HEK293 (cell line): ENCODE data around the gene ARHGDIG.

Experiments used
- CTCF ChIA-PET: fragments of 350-600 bp; formaldehyde crosslinking; extraction: SDS; loops from one replicate; lab custom pipeline; 2021; ENCODE audit warnings: antibody characterized with exemption; lab: Yijun Ruan, JAX
- POLR2A ChIA-PET: fragments of 300-600 bp; formaldehyde crosslinking; extraction: SDS; loops from one replicate; lab custom pipeline; 2020; ENCODE audit warnings: antibody characterized with exemption, inconsistent platforms; lab: Yijun Ruan, JAX
- H3K27ac ChIP-seq: fragments of 200-500 bp; sonication (Bioruptor generic); 2 replicates; pipeline ENCODE4 v1.5.1; 2014; ENCODE audit warnings: low read depth, low read length, control low read depth, inconsistent platforms; ENCODE audit errors: extremely low read depth
- H3K36me3 ChIP-seq, 2 experiments: fragments of 200-500 bp in 1 of 2; sonication (Bioruptor generic) in 1 of 2; 1 replicate in 1 of 2; 2 replicates in 1 of 2; pipeline ENCODE4 v1.5.1; 2014 to 2017; ENCODE audit warnings: inconsistent platforms in 2 of 2, low read length in 2 of 2; ENCODE audit not compliant: control insufficient read depth in 2 of 2, insufficient read depth in 1 of 2
- H3K4me1 ChIP-seq: fragments of 200-500 bp; sonication (Bioruptor generic); 2 replicates; pipeline ENCODE4 v1.5.1; 2014; ENCODE audit warnings: mild to moderate bottlenecking, low read length, inconsistent platforms; ENCODE audit not compliant: control insufficient read depth, insufficient read depth
- H3K4me3 ChIP-seq: 2 replicates; pipeline ENCODE4 v1.5.1; 2011; ENCODE audit warnings: low read depth, mild to moderate bottlenecking, control low read depth, low read length, moderate library complexity
- H3K9me3 ChIP-seq: fragments of 200-500 bp; sonication (Bioruptor generic); 2 replicates; pipeline ENCODE4 v1.5.1; 2014; ENCODE audit warnings: low read depth, low read length, inconsistent platforms; ENCODE audit not compliant: control insufficient read depth, insufficient read depth
- BCL11B ChIP-seq: fragments of 450-650 bp; formaldehyde crosslinking; IDR thresholded peaks from 2 replicates; pipeline ENCODE4 v1.5.1; 2016; ENCODE audit warnings: low read depth, missing biosample characterization, missing genetic modification characterization
- GFI1B ChIP-seq: fragments of 450-650 bp; formaldehyde crosslinking; IDR thresholded peaks from 2 replicates; pipeline ENCODE4 v1.5.1; 2016; ENCODE audit warnings: missing biosample characterization, missing genetic modification characterization
- TRIM28 ChIP-seq: IDR thresholded peaks from 2 replicates; pipeline ENCODE4 v1.6.1; 2011; ENCODE audit warnings: low read length, control low read depth, borderline replicate concordance
- ZBTB20 ChIP-seq: fragments of 450-650 bp; formaldehyde crosslinking; IDR thresholded peaks from 2 replicates; pipeline ENCODE4 v1.5.1; 2016; ENCODE audit warnings: missing biosample characterization, missing genetic modification characterization
- ZBTB21 ChIP-seq: fragments of 450-650 bp; formaldehyde crosslinking; IDR thresholded peaks from 2 replicates; pipeline ENCODE4 v1.5.1; 2017; ENCODE audit warnings: missing biosample characterization, missing genetic modification characterization
- ZBTB44 ChIP-seq: fragments of 450-650 bp; IDR thresholded peaks from 2 replicates; pipeline ENCODE4 v1.5.1; 2018; ENCODE audit warnings: missing biosample characterization, mild to moderate bottlenecking, missing genetic modification characterization
- ZFHX2 ChIP-seq: fragments of 450-650 bp; formaldehyde crosslinking; conservative IDR thresholded peaks from 2 replicates; pipeline ENCODE4 v1.5.1; 2016; ENCODE audit warnings: missing biosample characterization, missing genetic modification characterization
- ZFP69B ChIP-seq: fragments of 450-650 bp; formaldehyde crosslinking; IDR thresholded peaks from 2 replicates; pipeline ENCODE4 v1.5.1; 2016; ENCODE audit warnings: missing biosample characterization, missing genetic modification characterization
- ZNF202 ChIP-seq: fragments of 450-650 bp; formaldehyde crosslinking; IDR thresholded peaks from 2 replicates; pipeline ENCODE4 v1.5.1; 2016; ENCODE audit warnings: missing biosample characterization, missing genetic modification characterization, borderline replicate concordance
- ZNF23 ChIP-seq: fragments of 450-650 bp; formaldehyde crosslinking; IDR thresholded peaks from 2 replicates; pipeline ENCODE4 v1.5.1; 2016; ENCODE audit warnings: missing biosample characterization, missing genetic modification characterization, borderline replicate concordance
- ZNF280D ChIP-seq: fragments of 450-650 bp; formaldehyde crosslinking; IDR thresholded peaks from 2 replicates; pipeline ENCODE4 v1.5.1; 2016; ENCODE audit warnings: missing biosample characterization, missing genetic modification characterization
- ZNF354C ChIP-seq: fragments of 450-650 bp; formaldehyde crosslinking; IDR thresholded peaks from 2 replicates; pipeline ENCODE4 v1.5.1; 2016; ENCODE audit warnings: missing biosample characterization, missing genetic modification characterization, low read depth, borderline replicate concordance
- ZNF37A ChIP-seq: fragments of 450-650 bp; IDR thresholded peaks from 2 replicates; pipeline ENCODE4 v1.5.1; 2018; ENCODE audit warnings: missing biosample characterization, missing genetic modification characterization
- ZNF48 ChIP-seq: fragments of 450-650 bp; formaldehyde crosslinking; IDR thresholded peaks from 2 replicates; pipeline ENCODE4 v1.5.1; 2016; ENCODE audit warnings: missing biosample characterization, missing genetic modification characterization
- ZNF530 ChIP-seq: fragments of 450-650 bp; formaldehyde crosslinking; IDR thresholded peaks from 2 replicates; pipeline ENCODE4 v1.5.1; 2016; ENCODE audit warnings: low read depth, missing biosample characterization, missing genetic modification characterization
- ZNF548 ChIP-seq: fragments of 450-650 bp; formaldehyde crosslinking; IDR thresholded peaks from 2 replicates; pipeline ENCODE4 v1.5.1; 2016; ENCODE audit warnings: missing biosample characterization, missing genetic modification characterization
- ZNF692 ChIP-seq: fragments of 450-650 bp; formaldehyde crosslinking; IDR thresholded peaks from 2 replicates; pipeline ENCODE4 v1.5.1; 2016; ENCODE audit warnings: missing biosample characterization, missing genetic modification characterization
- ZNF792 ChIP-seq: fragments of 450-650 bp; formaldehyde crosslinking; IDR thresholded peaks from 2 replicates; pipeline ENCODE4 v1.5.1; 2016; ENCODE audit warnings: missing biosample characterization, missing genetic modification characterization
- ZSCAN16 ChIP-seq: fragments of 450-650 bp; formaldehyde crosslinking; IDR thresholded peaks from 2 replicates; pipeline ENCODE4 v1.5.1; 2016; ENCODE audit warnings: missing biosample characterization, missing genetic modification characterization
- ZXDB ChIP-seq: fragments of 450-650 bp; formaldehyde crosslinking; IDR thresholded peaks from 2 replicates; pipeline ENCODE4 v1.5.1; 2016; ENCODE audit warnings: missing biosample characterization, missing genetic modification characterization

ARHGDIG gene

GRCh38 chr16:245105-245504, 35.3 kb upstream of the ARHGDIG start:
- ChIA-PET CTCF (interaction anchor here (1.7 kb wide), 1 partner anchor 10 kb away, joined by 5 read pairs; the partner anchor contains the start of gene FAM234A), POLR2A (interaction anchor here (0.6 to 1.0 kb wide), 3 partner anchors 10 to 71 kb away, joined by 3 to 8 read pairs (median 3); no protein-coding TSS in a partner anchor)
- Histone ChIP-seq H3K9me3 (no peaks in the 10 kb centered on the region), H3K36me3 (peaks cover 0 to under 1% of the 10 kb centered on the region in 2 experiments; a peak in 2 of 3 replicates), H3K4me1 (no peaks in the 10 kb centered on the region), H3K4me3 (no peak overlapping the region), H3K27ac (no peak overlapping the region)
- TF ChIP-seq ZNF202 (tag by site-specific recombination) (no peak), TRIM28 (no peak), ZBTB44 (no peak), ZNF530 (no peak), ZNF792 (no peak)

GRCh38 chr16:247027-247426, 33.4 kb upstream of the ARHGDIG start:
- CTCF ChIA-PET: interaction anchor here (0.7 kb wide), 1 partner anchor 151 kb away, joined by 3 read pairs; no protein-coding TSS in a partner anchor
- H3K4me1 ChIP-seq: no peaks in the 10 kb centered on the region
- no peak overlapping the region for H3K4me3 ChIP-seq
- no peak overlapping the region for H3K27ac ChIP-seq
- POLR2A ChIA-PET: no interaction called here
- peaks cover 0 to 3% of the 10 kb centered on the region in 2 experiments; a peak in 2 of 3 replicates for H3K36me3 ChIP-seq
- H3K9me3 ChIP-seq: no peaks in the 10 kb centered on the region
- TF ChIP-seq ZNF48 (no peak), ZNF354C (no peak), ZNF548 (tag by site-specific recombination) (no peak), ZFHX2 (tag by site-specific recombination) (no peak), BCL11B (tag by site-specific recombination) (no peak), GFI1B (tag by site-specific recombination) (no peak), ZXDB (tag by site-specific recombination) (no peak), ZNF23 (tag by site-specific recombination) (no peak), ZSCAN16 (tag by site-specific recombination) (no peak), ZBTB20 (tag by site-specific recombination) (no peak), ZNF37A (tag by site-specific recombination) (no peak)

GRCh38 chr16:249431-249830, 31.0 kb upstream of the ARHGDIG start:
- Histone ChIP-seq H3K4me3 (no peak overlapping the region), H3K9me3 (no peaks in the 10 kb centered on the region), H3K4me1 (no peaks in the 10 kb centered on the region), H3K27ac (no peak overlapping the region), H3K36me3 (peaks cover 0 to 10% of the 10 kb centered on the region in 2 experiments; a peak in 2 of 3 replicates)
- TF ChIP-seq ZNF692 (tag by site-specific recombination) (peak; percentile 47; the same call in 1 of the 2 replicates), ZBTB21 (tag by site-specific recombination) (no peak), ZFP69B (0 out of 2 replicates have a peak, but pooled peaks have one; percentile 20), ZNF280D (tag by site-specific recombination) (no peak)
- ChIA-PET POLR2A (interaction anchor here (1.0 kb wide), 1 partner anchor 14 kb away, joined by 3 read pairs; no protein-coding TSS in a partner anchor), CTCF (interaction anchor here (1.2 kb wide), 1 partner anchor 14 kb away, joined by 3 read pairs; no protein-coding TSS in a partner anchor)
